ENCODE results near the gene TCERG1L. TPM values are rescaled to one million over a fixed set of nuclear protein-coding genes. Genes with fewer than 3 reads are reported as not detected.
"Not testable (repeated sequence)": the region's sequence is repeated elsewhere in the genome, so short reads cannot be mapped to it uniquely, and the experiment has no call there.

Gene TCERG1L
- polyA plus RNA-seq, 1 of the 3 experiments (the other 2 are of a cell fraction), result not detected

DNA sequence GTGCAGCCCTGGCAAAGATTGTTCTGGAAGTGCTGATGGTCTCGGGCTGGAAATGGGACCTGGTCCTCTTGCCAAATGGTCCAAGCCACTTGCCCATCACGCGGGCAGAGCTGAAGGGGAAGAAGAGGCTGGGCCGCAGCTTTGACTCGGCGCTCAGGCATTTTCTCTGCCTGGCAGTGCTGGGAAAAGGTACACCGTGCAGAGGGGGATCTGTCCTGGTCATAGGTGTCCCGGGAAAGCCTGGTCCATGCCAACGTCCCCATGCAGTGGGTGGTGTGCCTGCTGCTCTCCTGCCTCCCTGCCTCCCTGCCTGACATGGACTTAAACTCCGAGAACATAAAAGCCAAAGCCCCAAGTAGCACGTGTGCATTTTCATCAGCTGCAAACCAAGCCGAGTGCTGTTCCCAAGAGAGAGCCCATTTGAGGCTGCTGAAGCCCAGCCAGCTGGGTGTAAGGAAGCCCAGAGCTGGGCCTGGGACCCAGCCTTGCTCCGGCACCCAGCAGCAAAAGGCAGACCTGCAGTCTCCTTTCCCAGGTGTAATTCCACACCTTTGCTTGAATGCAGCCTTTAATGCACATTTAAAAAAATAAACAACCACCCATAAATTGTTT is 72.7 kb downstream of the TCERG1L start:
- Histone ChIP-seq H3K4me2 (no peak overlapping the region), H3K4me3 (ENCODE audit: low read depth in 2 of 2, low read length in 1 of 2) (no peak overlapping the region), H3K27me3 (ENCODE audit: insufficient read depth) (no peaks in the 10 kb centered on the region), H4K20me1 (ENCODE audit: insufficient read depth) (no peaks in the 10 kb centered on the region), H3K79me2 (ENCODE audit: insufficient read depth) (no peaks in the 10 kb centered on the region), H3K9me3 (no peaks in the 10 kb centered on the region), H2AFZ (ENCODE audit: low read depth) (no peak overlapping the region), H3K9me2 (no peaks in the 10 kb centered on the region), H3K9ac (no peak overlapping the region), H3K36me3 (replicated peaks in 1 of 2; ENCODE audit: control insufficient read depth in 1 of 2, insufficient read depth in 2 of 2, low read length in 1 of 2) (no peaks in the 10 kb centered on the region), H3K4me1 (ENCODE audit: control insufficient read depth in 1 of 2, insufficient read depth in 2 of 2, low read depth in 1 of 2, low read length in 1 of 2) (no peaks in the 10 kb centered on the region), H3K27ac (ENCODE audit: low read depth in 2 of 2, low read length in 1 of 2) (no peak overlapping the region), H3F3A (replicated peaks; ENCODE audit: insufficient read depth) (no peaks in the 10 kb centered on the region)
- 38% methylated on average over 12 of the region's 13 CpGs for WGBS (ENCODE audit: low lambda C conversion rate)
- no peak for TF ChIP-seq POLR2AphosphoS5 (IDR thresholded peaks at IDR 0.05; ENCODE audit: low read depth, low read length)
- ChIA-PET POLR2A (no interaction called here), CTCF (interaction anchor here (0.9 kb wide), 1 partner anchor 13 kb away, joined by 3 read pairs; no protein-coding TSS in a partner anchor)
- no peak for DNase-seq

DNA sequence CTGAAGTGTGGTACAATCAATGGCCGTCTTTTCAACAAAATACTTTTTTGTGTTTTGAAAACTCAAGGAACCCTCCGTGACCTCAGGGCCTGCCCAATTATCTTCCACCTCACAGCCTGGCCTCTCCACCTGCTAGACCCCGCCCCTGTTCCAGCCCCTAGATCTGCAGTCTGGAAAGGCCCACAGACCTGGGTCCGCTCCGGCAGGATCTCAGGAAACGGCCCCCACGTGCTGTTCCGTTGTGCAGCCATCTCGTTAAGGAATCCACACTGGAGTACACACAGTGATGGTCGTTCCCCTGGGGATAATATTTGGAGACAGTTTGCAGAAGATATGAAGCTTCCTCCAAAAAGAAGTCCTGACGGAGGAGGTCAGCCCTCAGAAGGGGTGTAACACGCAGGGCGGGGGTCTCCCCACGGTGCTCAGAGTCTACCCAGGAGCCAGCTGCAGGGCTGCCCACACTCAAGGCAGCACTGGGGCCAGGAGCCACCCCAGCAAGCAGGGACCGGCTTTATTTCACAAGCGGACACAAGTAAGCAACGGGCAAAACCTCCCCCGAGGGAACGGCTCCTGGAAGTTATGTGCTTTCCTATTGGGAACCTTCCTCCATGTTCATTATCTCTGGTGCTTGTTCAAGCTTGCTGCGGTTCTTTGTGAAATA is 73.4 kb downstream of the TCERG1L start:
- ChIA-PET CTCF (interaction anchor here (0.9 kb wide), 1 partner anchor 14 kb away, joined by 3 read pairs; no protein-coding TSS in a partner anchor), POLR2A (no interaction called here)
- Histone ChIP-seq H3K27ac (ENCODE audit: low read depth in 2 of 2, low read length in 1 of 2) (no peak overlapping the region), H3K9me2 (no peaks in the 10 kb centered on the region), H3K4me2 (no peak overlapping the region), H3K27me3 (ENCODE audit: insufficient read depth) (no peaks in the 10 kb centered on the region), H3K36me3 (replicated peaks in 1 of 2; ENCODE audit: control insufficient read depth in 1 of 2, insufficient read depth in 2 of 2, low read length in 1 of 2) (no peaks in the 10 kb centered on the region), H3K9ac (no peak overlapping the region), H3K9me3 (no peaks in the 10 kb centered on the region), H3F3A (replicated peaks; ENCODE audit: insufficient read depth) (no peaks in the 10 kb centered on the region), H2AFZ (ENCODE audit: low read depth) (no peak overlapping the region), H3K4me3 (ENCODE audit: low read depth in 2 of 2, low read length in 1 of 2) (no peak overlapping the region), H3K79me2 (ENCODE audit: insufficient read depth) (no peaks in the 10 kb centered on the region), H3K4me1 (ENCODE audit: control insufficient read depth in 1 of 2, insufficient read depth in 2 of 2, low read depth in 1 of 2, low read length in 1 of 2) (no peaks in the 10 kb centered on the region), H4K20me1 (ENCODE audit: insufficient read depth) (no peaks in the 10 kb centered on the region)
- DNase-seq, result no peak
- WGBS (ENCODE audit: low lambda C conversion rate), result 49% methylated on average over 15 of the region's 20 CpGs
- TF ChIP-seq YY1 (IDR thresholded peaks at IDR 0.05; ENCODE audit: low read depth), result no peak
- no peak for TF ChIP-seq GATA2 (CRISPR knock-in tag; IDR thresholded peaks at IDR 0.05)
- no peak for TF ChIP-seq RCOR1 (IDR thresholded peaks at IDR 0.05; ENCODE audit: low read length)
- no peak for TF ChIP-seq FOSL2 (IDR thresholded peaks at IDR 0.05; ENCODE audit: borderline replicate concordance, low read depth)
- TF ChIP-seq, protein P1, sequence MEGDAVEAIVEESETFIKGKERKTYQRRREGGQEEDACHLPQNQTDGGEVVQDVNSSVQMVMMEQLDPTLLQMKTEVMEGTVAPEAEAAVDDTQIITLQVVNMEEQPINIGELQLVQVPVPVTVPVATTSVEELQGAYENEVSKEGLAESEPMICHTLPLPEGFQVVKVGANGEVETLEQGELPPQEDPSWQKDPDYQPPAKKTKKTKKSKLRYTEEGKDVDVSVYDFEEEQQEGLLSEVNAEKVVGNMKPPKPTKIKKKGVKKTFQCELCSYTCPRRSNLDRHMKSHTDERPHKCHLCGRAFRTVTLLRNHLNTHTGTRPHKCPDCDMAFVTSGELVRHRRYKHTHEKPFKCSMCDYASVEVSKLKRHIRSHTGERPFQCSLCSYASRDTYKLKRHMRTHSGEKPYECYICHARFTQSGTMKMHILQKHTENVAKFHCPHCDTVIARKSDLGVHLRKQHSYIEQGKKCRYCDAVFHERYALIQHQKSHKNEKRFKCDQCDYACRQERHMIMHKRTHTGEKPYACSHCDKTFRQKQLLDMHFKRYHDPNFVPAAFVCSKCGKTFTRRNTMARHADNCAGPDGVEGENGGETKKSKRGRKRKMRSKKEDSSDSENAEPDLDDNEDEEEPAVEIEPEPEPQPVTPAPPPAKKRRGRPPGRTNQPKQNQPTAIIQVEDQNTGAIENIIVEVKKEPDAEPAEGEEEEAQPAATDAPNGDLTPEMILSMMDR (IDR thresholded peaks at IDR 0.05), result no peak
- TF ChIP-seq CHD2 (IDR thresholded peaks at IDR 0.05; ENCODE audit: low read length, partially characterized antibody), result no peak
- TF ChIP-seq, protein P2, sequence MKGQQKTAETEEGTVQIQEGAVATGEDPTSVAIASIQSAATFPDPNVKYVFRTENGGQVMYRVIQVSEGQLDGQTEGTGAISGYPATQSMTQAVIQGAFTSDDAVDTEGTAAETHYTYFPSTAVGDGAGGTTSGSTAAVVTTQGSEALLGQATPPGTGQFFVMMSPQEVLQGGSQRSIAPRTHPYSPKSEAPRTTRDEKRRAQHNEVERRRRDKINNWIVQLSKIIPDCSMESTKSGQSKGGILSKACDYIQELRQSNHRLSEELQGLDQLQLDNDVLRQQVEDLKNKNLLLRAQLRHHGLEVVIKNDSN (IDR thresholded peaks at IDR 0.05; ENCODE audit: borderline replicate concordance, low read depth), result no peak
- no peak for TF ChIP-seq FOXJ3 (CRISPR knock-in tag; IDR thresholded peaks at IDR 0.05)
- TF ChIP-seq POLR2AphosphoS5 (IDR thresholded peaks at IDR 0.05; ENCODE audit: low read depth, low read length), result no peak
- TF ChIP-seq ELF1 (IDR thresholded peaks at IDR 0.05), result no peak
- no peak for TF ChIP-seq TCF12 (IDR thresholded peaks at IDR 0.05)
- TF ChIP-seq, protein P3, sequence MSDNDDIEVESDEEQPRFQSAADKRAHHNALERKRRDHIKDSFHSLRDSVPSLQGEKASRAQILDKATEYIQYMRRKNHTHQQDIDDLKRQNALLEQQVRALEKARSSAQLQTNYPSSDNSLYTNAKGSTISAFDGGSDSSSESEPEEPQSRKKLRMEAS (IDR thresholded peaks at IDR 0.05; ENCODE audit: low read depth), result no peak
- no peak for TF ChIP-seq RXRA (IDR thresholded peaks at IDR 0.05; ENCODE audit: borderline replicate concordance, low read depth)
- TF ChIP-seq, protein P4, sequence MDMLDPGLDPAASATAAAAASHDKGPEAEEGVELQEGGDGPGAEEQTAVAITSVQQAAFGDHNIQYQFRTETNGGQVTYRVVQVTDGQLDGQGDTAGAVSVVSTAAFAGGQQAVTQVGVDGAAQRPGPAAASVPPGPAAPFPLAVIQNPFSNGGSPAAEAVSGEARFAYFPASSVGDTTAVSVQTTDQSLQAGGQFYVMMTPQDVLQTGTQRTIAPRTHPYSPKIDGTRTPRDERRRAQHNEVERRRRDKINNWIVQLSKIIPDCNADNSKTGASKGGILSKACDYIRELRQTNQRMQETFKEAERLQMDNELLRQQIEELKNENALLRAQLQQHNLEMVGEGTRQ (IDR thresholded peaks at IDR 0.05; ENCODE audit: borderline replicate concordance, low read depth, low read length), result no peak
- no peak for TF ChIP-seq FOXM1 (IDR thresholded peaks at IDR 0.05; ENCODE audit: low read depth)
- TF ChIP-seq MXI1 (IDR thresholded peaks at IDR 0.05; ENCODE audit: low read depth, low read length), result no peak
- TF ChIP-seq GABPA (IDR thresholded peaks at IDR 0.05; ENCODE audit: low read depth), result no peak
- TF ChIP-seq, protein P5, sequence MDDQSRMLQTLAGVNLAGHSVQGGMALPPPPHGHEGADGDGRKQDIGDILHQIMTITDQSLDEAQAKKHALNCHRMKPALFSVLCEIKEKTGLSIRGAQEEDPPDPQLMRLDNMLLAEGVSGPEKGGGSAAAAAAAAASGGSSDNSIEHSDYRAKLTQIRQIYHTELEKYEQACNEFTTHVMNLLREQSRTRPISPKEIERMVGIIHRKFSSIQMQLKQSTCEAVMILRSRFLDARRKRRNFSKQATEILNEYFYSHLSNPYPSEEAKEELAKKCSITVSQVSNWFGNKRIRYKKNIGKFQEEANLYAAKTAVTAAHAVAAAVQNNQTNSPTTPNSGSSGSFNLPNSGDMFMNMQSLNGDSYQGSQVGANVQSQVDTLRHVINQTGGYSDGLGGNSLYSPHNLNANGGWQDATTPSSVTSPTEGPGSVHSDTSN (IDR thresholded peaks at IDR 0.05), result no peak

DNA sequence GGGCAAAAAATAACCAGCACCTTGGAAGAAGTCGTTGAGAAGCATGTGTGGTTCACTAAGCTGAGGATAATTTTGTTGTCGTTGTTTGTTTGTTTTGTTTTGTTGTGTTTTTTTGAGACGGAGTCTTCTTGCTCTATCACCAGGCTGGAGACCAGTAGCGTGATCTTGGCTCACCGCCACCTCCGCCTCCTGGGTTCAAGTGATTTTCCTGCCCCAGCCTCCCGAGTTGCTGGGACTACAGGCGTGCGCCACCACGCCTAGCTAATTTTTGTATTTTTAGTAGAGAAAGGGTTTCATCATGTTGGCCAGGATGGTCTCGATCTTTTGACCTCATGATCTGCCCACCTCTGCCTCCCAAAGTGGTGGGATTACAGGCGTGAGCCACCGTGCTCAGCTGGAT is 76.9 kb downstream of the TCERG1L start:
- H3F3A ChIP-seq (replicated peaks; ENCODE audit: insufficient read depth); H3K9me3 ChIP-seq; H4K20me1 ChIP-seq (ENCODE audit: insufficient read depth); H3K9me2 ChIP-seq; H3K4me1 ChIP-seq (ENCODE audit: control insufficient read depth in 1 of 2, insufficient read depth in 2 of 2, low read depth in 1 of 2, low read length in 1 of 2); H3K27me3 ChIP-seq (ENCODE audit: insufficient read depth); H3K36me3 ChIP-seq (replicated peaks in 1 of 2; ENCODE audit: control insufficient read depth in 1 of 2, insufficient read depth in 2 of 2, low read length in 1 of 2); CTCF ChIA-PET; H3K4me3 ChIP-seq (ENCODE audit: low read depth in 2 of 2, low read length in 1 of 2); H2AFZ ChIP-seq (ENCODE audit: low read depth); POLR2A ChIA-PET; H3K27ac ChIP-seq (ENCODE audit: low read depth in 2 of 2, low read length in 1 of 2); DNase-seq; H3K9ac ChIP-seq; H3K4me2 ChIP-seq; H3K79me2 ChIP-seq (ENCODE audit: insufficient read depth): not testable (repeated sequence)
- WGBS (ENCODE audit: low lambda C conversion rate), result 32% methylated on average over 11 of the region's 13 CpGs
